H9 (cell line): ENCODE measurements around the gene ZNF428. TPM values are rescaled to one million over a fixed set of nuclear protein-coding genes. Genes with fewer than 3 reads are reported as not detected.

ENCODE experiments used
- DNase-seq: peaks from one replicate; pipeline ENCODE4 v3.0.0-alpha.2; 2017
- H2AFZ ChIP-seq: one replicate; pipeline ENCODE4 v1.6.1; 2013; ENCODE audit warnings: mild to moderate bottlenecking, low read length, control low read depth, moderate library complexity
- H2AK5ac ChIP-seq: 2 replicates; pipeline ENCODE4 v1.6.1; 2013; ENCODE audit warnings: low read length, control low read depth, mixed read lengths; ENCODE audit not compliant: insufficient read length
- H2BK120ac ChIP-seq: one replicate; pipeline ENCODE4 v1.6.1; 2013; ENCODE audit warnings: low read depth, mild to moderate bottlenecking, low read length, control low read depth, inconsistent platforms; ENCODE audit not compliant: poor library complexity, severe bottlenecking
- H2BK12ac ChIP-seq: 2 replicates; pipeline ENCODE4 v1.6.1; 2013; ENCODE audit warnings: low read length, control low read depth, mixed read lengths, low read depth; ENCODE audit not compliant: insufficient read length
- H2BK15ac ChIP-seq: 2 replicates; pipeline ENCODE4 v1.6.1; 2013; ENCODE audit warnings: low read depth, low read length, control low read depth
- H2BK20ac ChIP-seq: one replicate; pipeline ENCODE4 v1.6.1; 2013; ENCODE audit warnings: low read depth, mild to moderate bottlenecking, low read length, control low read depth, inconsistent platforms; ENCODE audit not compliant: poor library complexity, severe bottlenecking
- H2BK5ac ChIP-seq: 2 replicates; pipeline ENCODE4 v1.6.1; 2013; ENCODE audit warnings: low read length, control low read depth, mixed read lengths; ENCODE audit not compliant: insufficient read length
- H3K14ac ChIP-seq: 2 replicates; pipeline ENCODE4 v1.6.1; 2013; ENCODE audit warnings: low read length, control low read depth; ENCODE audit not compliant: insufficient read depth
- H3K18ac ChIP-seq: 2 replicates; pipeline ENCODE4 v1.6.1; 2013; ENCODE audit warnings: low read depth, mild to moderate bottlenecking, mixed read lengths, low read length, control low read depth; ENCODE audit not compliant: insufficient read length
- H3K23ac ChIP-seq: 2 replicates; pipeline ENCODE4 v1.6.1; 2013; ENCODE audit warnings: low read length, control low read depth, mixed read lengths, low read depth; ENCODE audit not compliant: insufficient read length
- H3K23me2 ChIP-seq: 2 replicates; pipeline ENCODE4 v1.6.1; 2013; ENCODE audit warnings: low read depth, mild to moderate bottlenecking, mixed read lengths, low read length, control low read depth; ENCODE audit not compliant: insufficient read length, poor library complexity, severe bottlenecking
- H3K27ac ChIP-seq: 2 replicates; pipeline ENCODE4 v1.5.1; 2013; ENCODE audit warnings: low read length, control low read depth, mixed read lengths, low read depth; ENCODE audit not compliant: insufficient read length
- H3K27me3 ChIP-seq: 2 replicates; pipeline ENCODE4 v1.6.1; 2013; ENCODE audit warnings: low read length, control low read depth, inconsistent platforms; ENCODE audit not compliant: insufficient read depth
- H3K4ac ChIP-seq: 2 replicates; pipeline ENCODE4 v1.6.1; 2013; ENCODE audit warnings: low read depth, mild to moderate bottlenecking, control low read depth, inconsistent platforms, low read length, moderate library complexity
- H3K4me1 ChIP-seq: 2 replicates; pipeline ENCODE4 v1.6.1; 2013; ENCODE audit warnings: low read length, control low read depth, inconsistent platforms; ENCODE audit not compliant: insufficient read depth
- H3K4me2 ChIP-seq: 2 replicates; pipeline ENCODE4 v1.6.1; 2013; ENCODE audit warnings: low read length, control low read depth, mixed read lengths; ENCODE audit not compliant: insufficient read length, insufficient read depth
- H3K56ac ChIP-seq: 2 replicates; pipeline ENCODE4 v1.6.1; 2013; ENCODE audit warnings: low read depth, mild to moderate bottlenecking, mixed read lengths, low read length, control low read depth; ENCODE audit not compliant: insufficient read length
- H3K79me1 ChIP-seq: 2 replicates; pipeline ENCODE4 v1.6.1; 2013; ENCODE audit warnings: low read depth, mild to moderate bottlenecking, moderate library complexity, low read length, control low read depth, inconsistent platforms; ENCODE audit not compliant: insufficient read depth, poor library complexity, severe bottlenecking
- H3K79me2 ChIP-seq: 2 replicates; pipeline ENCODE4 v1.6.1; 2013; ENCODE audit warnings: low read length, control low read depth, inconsistent platforms; ENCODE audit not compliant: insufficient read depth
- H3K9ac ChIP-seq: 2 replicates; pipeline ENCODE4 v1.6.1; 2013; ENCODE audit warnings: low read length, control low read depth, mixed read lengths; ENCODE audit not compliant: insufficient read length; ENCODE audit errors: extremely low read depth
- H3K9me3 ChIP-seq: one replicate; pipeline ENCODE4 v1.6.1; 2013; ENCODE audit warnings: low read depth, low read length, inconsistent platforms; ENCODE audit not compliant: control insufficient read depth
- H3T11ph ChIP-seq: one replicate; pipeline ENCODE4 v1.6.1; 2013; ENCODE audit warnings: mild to moderate bottlenecking, low read length, control low read depth, inconsistent platforms
- H4K20me1 ChIP-seq: one replicate; pipeline ENCODE4 v1.6.1; 2013; ENCODE audit not compliant: control insufficient read depth, insufficient read length, insufficient read depth
- H4K5ac ChIP-seq: 2 replicates; pipeline ENCODE4 v1.6.1; 2013; ENCODE audit warnings: low read depth, mild to moderate bottlenecking, mixed read lengths, low read length, control low read depth; ENCODE audit not compliant: insufficient read length
- H4K8ac ChIP-seq: replicated peaks from 2 replicates; pipeline ENCODE4 v1.6.1; 2013; ENCODE audit warnings: low read length, control low read depth, mixed read lengths, low read depth; ENCODE audit not compliant: insufficient read length
- H4K91ac ChIP-seq: 2 replicates; pipeline ENCODE4 v1.6.1; 2013; ENCODE audit warnings: low read depth, mild to moderate bottlenecking, moderate library complexity, mixed read lengths, low read length, control low read depth; ENCODE audit not compliant: insufficient read length
- H3K27ac Mint-ChIP-seq, 3 experiments: 2 replicates in 2 of 3; 3 replicates in 1 of 3; pipeline ENCODE4 v1.8.0; 2020 to 2021; ENCODE audit warnings: mixed read lengths in 3 of 3, mild to moderate bottlenecking in 1 of 3, moderate library complexity in 1 of 3
- H3K27me3 Mint-ChIP-seq: 2 replicates; pipeline ENCODE4 v1.8.0; 2021; ENCODE audit warnings: low read depth, mild to moderate bottlenecking, moderate library complexity, mixed read lengths
- H3K36me3 Mint-ChIP-seq, 3 experiments: 2 replicates in 2 of 3; 3 replicates in 1 of 3; pipeline ENCODE4 v1.8.0; 2020 to 2021; ENCODE audit warnings: low read depth in 3 of 3, mixed read lengths in 3 of 3; ENCODE audit not compliant: insufficient read depth in 1 of 3
- H3K4me1 Mint-ChIP-seq, 2 experiments: 2 replicates each; pipeline ENCODE4 v1.8.0; 2020; ENCODE audit warnings: mixed read lengths in 2 of 2
- H3K4me3 Mint-ChIP-seq, 2 experiments: 2 replicates in 1 of 2; 3 replicates in 1 of 2; pipeline ENCODE4 v1.8.0; 2020 to 2021; ENCODE audit warnings: mild to moderate bottlenecking in 2 of 2, mixed read lengths in 2 of 2, moderate library complexity in 1 of 2
- H3K9me3 Mint-ChIP-seq, 2 experiments: 2 replicates in 1 of 2; 3 replicates in 1 of 2; pipeline ENCODE4 v1.8.0; 2020; ENCODE audit warnings: mild to moderate bottlenecking in 2 of 2, mixed read lengths in 2 of 2, moderate library complexity in 1 of 2
- WGBS: extraction: QIAGEN DNeasy Blood & Tissue Kit; methylation state at CpG from one replicate; pipeline ENCODE4 v1.1.7; 2013; ENCODE audit warnings: missing lambda C conversion rate, low lambda C conversion rate, mixed read lengths; ENCODE audit not compliant: insufficient read length; ENCODE audit errors: extremely low coverage; 5-methylcytosine and 5-hydroxymethylcytosine counted together
- total RNA-seq: library from RNA; stranded (reverse); gene quantifications from 2 replicates; pipeline ENCODE4 v1.2.1, GENCODE V29; 2021
- TF ChIP-seq, protein P1 (sequence below): fragments of 200-600 bp; sonication (generic); conservative IDR thresholded peaks from 3 replicates; pipeline ENCODE4 v1.8.0; 2021; ENCODE audit warnings: antibody characterized with exemption, mild to moderate bottlenecking

The ZNF428 gene
- total RNA-seq, 1 experiment from 2014 or later, result 30.3 TPM

DNA sequence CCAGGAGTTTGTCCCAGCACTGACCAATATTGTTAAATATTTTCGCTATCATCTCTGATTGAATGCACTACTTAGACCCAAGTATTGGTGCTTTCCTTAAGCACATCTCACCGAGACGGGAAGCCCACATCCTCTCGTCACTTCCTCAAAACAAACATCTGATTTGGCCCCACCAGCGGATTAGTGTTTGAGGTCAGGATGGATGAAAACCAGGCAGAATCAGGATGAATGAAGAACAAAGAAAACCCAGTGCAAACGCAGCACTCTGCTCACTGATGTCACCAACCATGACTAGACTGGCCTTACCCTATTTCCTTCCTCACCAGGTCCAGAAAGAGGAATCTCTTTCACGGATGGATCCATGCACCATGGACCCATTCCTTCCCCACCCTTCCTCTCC, 44.6 kb upstream of the ZNF428 start:
- no peak overlapping the region for H2AK5ac ChIP-seq
- H3K18ac ChIP-seq, result no peak overlapping the region
- H3K23me2 ChIP-seq, result peaks cover 8% of the 10 kb centered on the region
- no peak overlapping the region for H3K4me3 Mint-ChIP-seq
- no peaks in the 10 kb centered on the region for H3K27me3 ChIP-seq
- H4K5ac ChIP-seq, result no peak overlapping the region
- no peak overlapping the region for H3K27ac Mint-ChIP-seq
- no peak overlapping the region for H3K4me2 ChIP-seq
- H3K9ac ChIP-seq, result no peak overlapping the region
- H3K9me3 Mint-ChIP-seq, result no peaks in the 10 kb centered on the region
- no peak overlapping the region for H4K91ac ChIP-seq
- peaks cover 34 to 54% (median 36%) of the 10 kb centered on the region in 3 experiments for H3K36me3 Mint-ChIP-seq
- no peaks in the 10 kb centered on the region for H4K20me1 ChIP-seq
- TF ChIP-seq, protein P1, sequence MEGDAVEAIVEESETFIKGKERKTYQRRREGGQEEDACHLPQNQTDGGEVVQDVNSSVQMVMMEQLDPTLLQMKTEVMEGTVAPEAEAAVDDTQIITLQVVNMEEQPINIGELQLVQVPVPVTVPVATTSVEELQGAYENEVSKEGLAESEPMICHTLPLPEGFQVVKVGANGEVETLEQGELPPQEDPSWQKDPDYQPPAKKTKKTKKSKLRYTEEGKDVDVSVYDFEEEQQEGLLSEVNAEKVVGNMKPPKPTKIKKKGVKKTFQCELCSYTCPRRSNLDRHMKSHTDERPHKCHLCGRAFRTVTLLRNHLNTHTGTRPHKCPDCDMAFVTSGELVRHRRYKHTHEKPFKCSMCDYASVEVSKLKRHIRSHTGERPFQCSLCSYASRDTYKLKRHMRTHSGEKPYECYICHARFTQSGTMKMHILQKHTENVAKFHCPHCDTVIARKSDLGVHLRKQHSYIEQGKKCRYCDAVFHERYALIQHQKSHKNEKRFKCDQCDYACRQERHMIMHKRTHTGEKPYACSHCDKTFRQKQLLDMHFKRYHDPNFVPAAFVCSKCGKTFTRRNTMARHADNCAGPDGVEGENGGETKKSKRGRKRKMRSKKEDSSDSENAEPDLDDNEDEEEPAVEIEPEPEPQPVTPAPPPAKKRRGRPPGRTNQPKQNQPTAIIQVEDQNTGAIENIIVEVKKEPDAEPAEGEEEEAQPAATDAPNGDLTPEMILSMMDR, result no peak
- no peaks in the 10 kb centered on the region for H3K79me1 ChIP-seq
- H2BK120ac ChIP-seq, result no peak overlapping the region
- H3K4me1 Mint-ChIP-seq, result peaks cover 11 to 12% of the 10 kb centered on the region in 2 experiments
- H3K27ac ChIP-seq, result no peak overlapping the region
- no peak overlapping the region for H3T11ph ChIP-seq
- no peak for DNase-seq
- no peak overlapping the region for H3K14ac ChIP-seq
- H2BK15ac ChIP-seq, result no peak overlapping the region
- no CpG with 5 or more reads among the region's 7 CpGs for WGBS
- H4K8ac ChIP-seq, result no peak overlapping the region
- H2BK20ac ChIP-seq, result no peak overlapping the region
- H3K4ac ChIP-seq, result no peak overlapping the region
- H2AFZ ChIP-seq, result no peak overlapping the region
- H2BK5ac ChIP-seq, result no peak overlapping the region
- no peak overlapping the region for H3K56ac ChIP-seq
- H3K79me2 ChIP-seq, result no peaks in the 10 kb centered on the region
- H3K23ac ChIP-seq, result no peak overlapping the region
- H2BK12ac ChIP-seq, result no peak overlapping the region
- H3K27me3 Mint-ChIP-seq, result peaks cover 7% of the 10 kb centered on the region
- H3K4me1 ChIP-seq, result no peaks in the 10 kb centered on the region
- no peaks in the 10 kb centered on the region for H3K9me3 ChIP-seq
